ENCODE data around the gene DENND1B.

DNA sequence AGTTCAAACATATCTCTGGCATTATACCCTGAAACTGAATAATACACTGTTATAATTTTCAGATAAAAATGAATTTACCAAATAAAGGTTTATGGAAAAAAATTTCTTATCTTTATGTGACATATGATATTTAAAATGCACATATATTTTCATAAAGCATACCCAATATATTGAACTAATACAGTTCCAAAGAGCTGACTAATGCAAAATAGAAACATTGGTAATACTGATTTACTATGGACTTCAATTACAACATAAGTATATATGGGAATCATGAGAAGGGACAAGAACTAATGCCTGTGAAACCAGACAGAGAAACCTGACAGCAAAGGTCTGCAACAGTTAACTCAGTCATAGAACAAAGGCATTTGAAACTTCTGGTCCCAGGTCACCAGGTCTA, 153.5 kb downstream of the DENND1B start:
- no peak for TF ChIP-seq EZH2 (conservative IDR thresholded peaks at IDR 0.05; ENCODE audit: low read depth, low read length)
- no peak for TF ChIP-seq DPF2 (CRISPR knock-in tag; IDR thresholded peaks at IDR 0.05; ENCODE audit: borderline replicate concordance, low read depth)
- TF ChIP-seq, protein P1, sequence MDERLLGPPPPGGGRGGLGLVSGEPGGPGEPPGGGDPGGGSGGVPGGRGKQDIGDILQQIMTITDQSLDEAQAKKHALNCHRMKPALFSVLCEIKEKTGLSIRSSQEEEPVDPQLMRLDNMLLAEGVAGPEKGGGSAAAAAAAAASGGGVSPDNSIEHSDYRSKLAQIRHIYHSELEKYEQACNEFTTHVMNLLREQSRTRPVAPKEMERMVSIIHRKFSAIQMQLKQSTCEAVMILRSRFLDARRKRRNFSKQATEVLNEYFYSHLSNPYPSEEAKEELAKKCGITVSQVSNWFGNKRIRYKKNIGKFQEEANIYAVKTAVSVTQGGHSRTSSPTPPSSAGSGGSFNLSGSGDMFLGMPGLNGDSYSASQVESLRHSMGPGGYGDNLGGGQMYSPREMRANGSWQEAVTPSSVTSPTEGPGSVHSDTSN (CRISPR knock-in tag; IDR thresholded peaks at IDR 0.05): no peak
- no peak for TF ChIP-seq ATF1 (CRISPR knock-in tag; IDR thresholded peaks at IDR 0.05)
- TF ChIP-seq, protein P2, sequence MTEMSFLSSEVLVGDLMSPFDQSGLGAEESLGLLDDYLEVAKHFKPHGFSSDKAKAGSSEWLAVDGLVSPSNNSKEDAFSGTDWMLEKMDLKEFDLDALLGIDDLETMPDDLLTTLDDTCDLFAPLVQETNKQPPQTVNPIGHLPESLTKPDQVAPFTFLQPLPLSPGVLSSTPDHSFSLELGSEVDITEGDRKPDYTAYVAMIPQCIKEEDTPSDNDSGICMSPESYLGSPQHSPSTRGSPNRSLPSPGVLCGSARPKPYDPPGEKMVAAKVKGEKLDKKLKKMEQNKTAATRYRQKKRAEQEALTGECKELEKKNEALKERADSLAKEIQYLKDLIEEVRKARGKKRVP (CRISPR knock-in tag; IDR thresholded peaks at IDR 0.05): no peak
